Colonic mucosa (tissue), 4 donors: ENCODE results near the gene KCNK6. TPM values are rescaled to one million over a fixed set of nuclear protein-coding genes. Genes with fewer than 3 reads are reported as not detected.

Source experiments
- DNase-seq: peaks from one replicate; pipeline ENCODE4 v3.0.0-alpha.2; 2020
- H3K27ac ChIP-seq: fragments of 200-600 bp; one replicate; pipeline ENCODE4 v1.8.0; 2021
- H3K27me3 ChIP-seq: fragments of 200-600 bp; one replicate; pipeline ENCODE4 v1.8.0; 2021
- H3K36me3 ChIP-seq: fragments of 200-600 bp; one replicate; pipeline ENCODE4 v1.8.0; 2021
- H3K4me1 ChIP-seq: fragments of 200-600 bp; one replicate; pipeline ENCODE4 v1.8.0; 2021; ENCODE audit warnings: mild to moderate bottlenecking
- H3K4me3 ChIP-seq: fragments of 200-600 bp; one replicate; pipeline ENCODE4 v1.8.0; 2021
- H3K9ac ChIP-seq, 2 donors: one replicate each; pipeline ENCODE4 v1.7.0; 2013; ENCODE audit warnings: control low read depth in 2 of 2, low read depth in 2 of 2, low read length in 2 of 2
- H3K9me3 ChIP-seq: fragments of 200-600 bp; one replicate; pipeline ENCODE4 v1.8.0; 2021
- CTCF ChIP-seq: fragments of 200-600 bp; IDR thresholded peaks from one replicate; pipeline ENCODE4 v1.8.0; 2022; ENCODE audit warnings: antibody characterized with exemption, mild to moderate bottlenecking
- intact Hi-C: fragments of 100-400 bp; cut with DNase I; formaldehyde crosslinking; loops from one replicate; pipeline ENCODE4 v1.14.1; 2022
- total RNA-seq, 2 donors: library from RNA; stranded (reverse); fragmentation: NEBNext Ultra II Directional in 1 of 2; extraction: Animal tissue kit (Norgen Biotek cat#: 25700) in 1 of 2; gene quantifications; one replicate each; pipeline ENCODE4 v1.2.1, GENCODE V29; 2021
- donor health status: healthy.
- donor health status: DM: no; HTN: no; CAD: no.
- donor health status: DM: no; HTN: no; CAD: no.

The KCNK6 gene
- 10 to 100 TPM; 19.8 to 23.4 TPM for total RNA-seq

DNA sequence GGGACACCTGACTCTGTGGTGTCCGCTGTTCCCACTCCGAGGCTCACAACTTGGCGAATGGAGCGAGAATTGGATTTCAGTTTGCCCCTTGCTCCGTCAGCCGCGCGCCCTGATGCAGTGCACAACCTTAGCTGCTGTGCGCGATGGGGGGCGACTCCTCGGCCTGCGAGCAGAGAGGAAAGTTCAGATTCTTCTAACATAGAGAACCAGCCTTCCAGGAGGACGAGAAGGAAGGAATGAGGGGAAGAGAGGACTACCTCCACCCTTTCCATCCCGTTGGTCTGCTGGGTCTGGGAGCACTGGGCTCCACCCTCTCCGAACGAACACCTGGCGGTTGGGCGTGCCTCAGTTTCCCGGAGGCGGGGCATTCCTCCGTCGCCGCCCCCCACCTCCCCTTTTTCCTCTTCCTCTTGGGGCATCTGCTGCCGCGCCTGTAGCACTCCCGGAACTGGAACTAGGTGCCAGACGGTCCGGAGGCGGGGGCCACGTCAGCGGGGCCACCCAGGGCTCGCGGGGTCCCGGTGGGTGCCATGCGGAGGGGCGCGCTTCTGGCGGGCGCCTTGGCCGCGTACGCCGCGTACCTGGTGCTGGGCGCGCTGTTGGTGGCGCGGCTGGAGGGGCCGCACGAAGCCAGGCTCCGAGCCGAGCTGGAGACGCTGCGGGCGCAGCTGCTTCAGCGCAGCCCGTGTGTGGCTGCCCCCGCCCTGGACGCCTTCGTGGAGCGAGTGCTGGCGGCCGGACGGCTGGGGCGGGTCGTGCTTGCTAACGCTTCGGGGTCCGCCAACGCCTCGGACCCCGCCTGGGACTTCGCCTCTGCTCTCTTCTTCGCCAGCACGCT is at the start of gene KCNK6:
KCNK6 (plus strand) TSS at position 425 of the 838 bp plus-strand sequence; CDS start at position 531, 106 bp downstream.
- peak within 1 kb of the TSS; percentile 83 for H3K27ac ChIP-seq
- intact Hi-C loops, result loop anchor here (10.0 kb wide), 1 partner anchor 415 kb away; the partner anchor contains the start of genes SIPA1L3 and WDR87
- no peaks in the 10 kb centered on the region for H3K27me3 ChIP-seq
- H3K4me1 ChIP-seq, result peaks cover 8% of the 10 kb centered on the region
- no peaks in the 10 kb centered on the region for H3K9me3 ChIP-seq
- peak within 1 kb of the TSS; percentile 82 to 96 for H3K9ac ChIP-seq
- DNase-seq, result peak; percentile 90
- no peak for TF ChIP-seq CTCF
- H3K4me3 ChIP-seq, result peak within 1 kb of the TSS; percentile 91
- H3K36me3 ChIP-seq, result no peaks in the 10 kb centered on the region

- no peak overlapping the region for H3K9ac ChIP-seq
- no peak for TF ChIP-seq CTCF
- DNase-seq, result no peak
- intact Hi-C loops, result no loop called here
- peaks cover 23% of the 10 kb centered on the region for H3K4me1 ChIP-seq
- no peaks in the 10 kb centered on the region for H3K36me3 ChIP-seq
- H3K27me3 ChIP-seq, result no peaks in the 10 kb centered on the region
- no peak overlapping the region for H3K27ac ChIP-seq
- H3K4me3 ChIP-seq, result no peak overlapping the region
- no peaks in the 10 kb centered on the region for H3K9me3 ChIP-seq
Observed at GRCh38 chr19:38270587-38271167, 49.0 kb upstream of the KCNK6 start.

- no peak for TF ChIP-seq CTCF
- DNase-seq, result peak; percentile 92
- H3K27me3 ChIP-seq, result no peaks in the 10 kb centered on the region
- H3K4me1 ChIP-seq, result peaks cover 18% of the 10 kb centered on the region
- peak overlapping the region; percentile 70 for H3K27ac ChIP-seq
- intact Hi-C loops, result no loop called here
- H3K9ac ChIP-seq, result peak overlapping the region in 1 of 2 donors; percentile 30
- H3K9me3 ChIP-seq, result no peaks in the 10 kb centered on the region
- H3K4me3 ChIP-seq, result no peak overlapping the region
- H3K36me3 ChIP-seq, result no peaks in the 10 kb centered on the region
Observed at GRCh38 chr19:38273499-38273898, 46.1 kb upstream of the KCNK6 start.

DNA sequence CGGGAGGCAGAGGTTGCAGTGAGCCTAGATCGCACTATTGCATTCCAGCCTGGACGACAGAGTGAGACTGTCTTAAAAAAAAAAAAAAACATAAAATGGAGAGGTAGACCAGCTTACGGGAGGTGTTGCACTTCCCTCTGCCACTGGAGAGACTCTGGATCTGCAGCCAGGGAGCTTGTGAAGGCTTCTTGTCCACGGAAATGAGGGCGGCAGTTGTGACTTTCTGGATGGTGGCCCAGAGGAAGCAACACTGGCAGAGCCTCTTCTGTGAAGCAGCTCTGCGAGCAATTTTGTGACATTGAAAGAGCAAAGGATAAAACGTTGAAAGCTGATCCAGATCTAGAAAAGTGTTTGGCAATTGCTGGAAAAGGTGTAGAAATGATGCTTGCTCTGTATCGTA is 44.9 kb upstream of the KCNK6 start:
- intact Hi-C loops, result no loop called here
- H3K27ac ChIP-seq, result peak overlapping the region; percentile 70
- DNase-seq, result peak; percentile 58
- no peaks in the 10 kb centered on the region for H3K27me3 ChIP-seq
- H3K4me3 ChIP-seq, result no peak overlapping the region
- TF ChIP-seq CTCF, result no peak
- peak overlapping the region; percentile 29 to 68 for H3K9ac ChIP-seq
- no peaks in the 10 kb centered on the region for H3K36me3 ChIP-seq
- H3K9me3 ChIP-seq, result no peaks in the 10 kb centered on the region
- H3K4me1 ChIP-seq, result peaks cover 18% of the 10 kb centered on the region

DNA sequence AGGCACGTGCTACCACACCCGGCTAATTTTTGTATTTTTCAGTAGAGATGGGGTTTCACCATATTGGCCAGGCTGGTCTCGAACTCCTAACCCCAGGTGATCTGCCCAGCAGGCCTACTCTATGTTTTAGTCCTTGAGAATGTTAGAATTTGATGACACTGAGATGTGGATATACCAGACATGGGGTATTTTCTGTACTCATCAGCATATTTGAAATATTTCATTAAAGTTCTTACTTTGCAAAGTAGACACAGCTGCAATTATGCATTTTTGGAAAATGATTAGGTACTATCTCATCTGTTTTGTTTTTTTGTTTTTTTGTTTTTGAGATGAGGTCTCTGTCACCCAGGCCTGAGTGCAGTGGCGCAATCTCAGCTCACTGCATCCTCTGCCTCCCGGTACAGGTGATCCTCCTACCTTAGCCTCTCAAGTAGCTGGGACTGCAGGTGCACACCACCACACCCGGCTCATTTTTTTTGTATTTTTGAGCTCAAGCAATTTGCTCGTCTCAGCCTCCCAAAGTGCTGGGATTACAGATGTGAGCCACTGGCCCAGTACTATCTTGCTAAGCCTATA is 42.6 kb upstream of the KCNK6 start:
- no peak overlapping the region for H3K9ac ChIP-seq
- no peaks in the 10 kb centered on the region for H3K36me3 ChIP-seq
- no peaks in the 10 kb centered on the region for H3K9me3 ChIP-seq
- H3K4me3 ChIP-seq, result no peak overlapping the region
- intact Hi-C loops, result no loop called here
- TF ChIP-seq CTCF, result no peak
- no peaks in the 10 kb centered on the region for H3K27me3 ChIP-seq
- DNase-seq, result no peak
- H3K27ac ChIP-seq, result no peak overlapping the region
- H3K4me1 ChIP-seq, result peaks cover 6% of the 10 kb centered on the region
